ENCODE measurements around the gene SPDYE3.

Gene SPDYE3

DNA sequence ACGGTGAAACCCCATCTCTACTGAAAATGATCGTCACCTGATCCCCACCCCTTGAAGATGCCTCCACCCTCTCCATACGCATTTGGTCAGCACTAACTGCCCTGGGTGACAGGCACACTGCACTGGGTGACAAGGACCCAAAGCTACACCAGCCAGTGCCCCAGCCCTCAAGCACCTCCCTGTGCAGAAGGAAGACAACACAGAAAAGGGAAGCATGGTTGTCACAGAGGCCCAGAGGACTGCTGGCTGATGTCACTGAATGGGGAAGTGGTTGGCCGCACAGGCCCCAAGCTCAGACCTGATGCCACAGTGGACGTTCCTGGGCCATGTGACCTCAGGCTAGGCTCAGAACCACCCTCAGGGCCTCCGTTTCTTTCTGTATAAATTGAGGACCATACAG lies 61.6 kb downstream of the SPDYE3 start:
- CTCF ChIA-PET = no interaction called here
- POLR2A ChIA-PET (ENCODE audit: low non-redundant PET) = no interaction called here
- TF ChIP-seq, protein P1, sequence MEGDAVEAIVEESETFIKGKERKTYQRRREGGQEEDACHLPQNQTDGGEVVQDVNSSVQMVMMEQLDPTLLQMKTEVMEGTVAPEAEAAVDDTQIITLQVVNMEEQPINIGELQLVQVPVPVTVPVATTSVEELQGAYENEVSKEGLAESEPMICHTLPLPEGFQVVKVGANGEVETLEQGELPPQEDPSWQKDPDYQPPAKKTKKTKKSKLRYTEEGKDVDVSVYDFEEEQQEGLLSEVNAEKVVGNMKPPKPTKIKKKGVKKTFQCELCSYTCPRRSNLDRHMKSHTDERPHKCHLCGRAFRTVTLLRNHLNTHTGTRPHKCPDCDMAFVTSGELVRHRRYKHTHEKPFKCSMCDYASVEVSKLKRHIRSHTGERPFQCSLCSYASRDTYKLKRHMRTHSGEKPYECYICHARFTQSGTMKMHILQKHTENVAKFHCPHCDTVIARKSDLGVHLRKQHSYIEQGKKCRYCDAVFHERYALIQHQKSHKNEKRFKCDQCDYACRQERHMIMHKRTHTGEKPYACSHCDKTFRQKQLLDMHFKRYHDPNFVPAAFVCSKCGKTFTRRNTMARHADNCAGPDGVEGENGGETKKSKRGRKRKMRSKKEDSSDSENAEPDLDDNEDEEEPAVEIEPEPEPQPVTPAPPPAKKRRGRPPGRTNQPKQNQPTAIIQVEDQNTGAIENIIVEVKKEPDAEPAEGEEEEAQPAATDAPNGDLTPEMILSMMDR (conservative IDR thresholded peaks at IDR 0.05; ENCODE audit: low read depth) = no peak
- H3K27ac ChIP-seq = peak overlapping the region; percentile 9
- DNase-seq (ENCODE audit: low spot score) = no peak

DNA sequence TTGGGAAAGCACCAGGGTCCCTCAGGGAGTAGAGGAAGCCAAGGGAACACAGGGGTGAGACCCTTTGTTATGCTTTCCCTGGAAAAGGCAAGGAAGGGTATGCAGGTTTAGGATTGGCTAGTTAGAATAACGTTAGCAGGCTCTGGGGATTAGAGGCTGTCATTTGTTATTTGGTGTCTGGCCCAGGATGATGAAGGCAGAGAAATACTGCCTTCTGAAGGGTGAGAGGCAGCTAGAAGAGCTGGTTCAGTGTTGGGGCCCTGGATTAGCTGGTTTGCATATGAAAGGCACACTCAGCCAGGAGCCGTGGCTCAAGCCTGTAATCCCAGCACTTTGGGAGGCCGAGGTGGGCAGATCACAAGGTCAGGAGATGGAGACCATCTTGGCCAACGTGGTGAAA lies 62.8 kb downstream of the SPDYE3 start:
- DNase-seq (ENCODE audit: low spot score) = no peak

DNA sequence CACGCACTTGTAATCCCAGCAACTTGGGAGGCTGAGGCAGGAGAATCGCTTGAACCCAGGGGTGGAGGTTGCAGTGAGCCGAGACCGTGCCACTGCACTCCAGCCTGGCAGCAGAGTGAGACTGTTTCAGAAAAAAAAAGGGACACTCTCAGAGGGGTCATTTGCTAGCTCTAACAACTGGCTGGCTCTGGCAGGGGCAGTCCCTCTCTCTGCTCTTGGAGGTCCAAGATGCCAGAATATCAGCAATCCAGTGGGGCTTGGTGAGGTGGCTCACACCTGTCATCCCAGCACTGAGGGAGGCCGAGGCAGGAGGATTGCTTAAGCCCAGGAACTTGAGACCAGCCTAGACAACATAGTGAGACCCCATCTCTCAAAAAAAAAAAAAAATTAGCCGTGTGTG lies 63.2 kb downstream of the SPDYE3 start:
- TF ChIP-seq, protein P1 (conservative IDR thresholded peaks at IDR 0.05; ENCODE audit: low read depth) = no peak
- POLR2A ChIA-PET (ENCODE audit: low non-redundant PET) = no interaction called here
- DNase-seq (ENCODE audit: low spot score) = no peak
- no peak overlapping the region for H3K27ac ChIP-seq
- CTCF ChIA-PET = no interaction called here

More for the DNA sequence above, 62.8 kb downstream of the SPDYE3 start:
- POLR2A ChIA-PET (ENCODE audit: low non-redundant PET) = no interaction called here
- no peak overlapping the region for H3K27ac ChIP-seq
- CTCF ChIA-PET = no interaction called here
- TF ChIP-seq, protein P1 (conservative IDR thresholded peaks at IDR 0.05; ENCODE audit: low read depth) = no peak

DNA sequence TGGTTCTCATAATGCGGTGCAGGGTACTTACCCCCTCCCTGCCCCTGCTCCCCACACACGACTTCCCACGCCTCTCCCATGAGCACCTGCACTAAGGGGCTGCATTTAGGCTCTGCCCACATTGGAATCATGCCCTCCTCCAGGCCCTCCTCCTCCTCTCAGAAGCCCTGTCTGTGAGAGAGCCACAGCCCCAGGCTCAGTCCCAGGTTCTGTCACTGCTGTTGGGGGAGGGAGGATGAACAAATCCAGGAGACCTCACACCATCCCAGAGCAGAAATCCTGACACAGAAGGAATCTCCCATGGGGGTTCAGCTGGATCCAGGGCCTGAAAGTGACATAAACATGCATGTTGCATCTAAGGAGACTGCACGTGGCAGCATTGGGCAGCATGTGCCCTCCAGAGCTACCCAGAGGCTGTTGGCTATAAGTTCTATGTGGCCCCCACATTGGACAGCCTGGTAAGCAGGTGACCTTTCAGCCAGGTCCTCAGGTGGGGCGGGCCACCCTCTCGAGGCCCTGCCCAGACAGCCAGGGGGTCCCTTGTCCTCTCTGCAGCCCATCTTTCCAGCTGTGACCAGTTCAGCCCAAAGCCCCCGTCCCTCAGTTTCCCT lies 64.2 kb downstream of the SPDYE3 start:
- CTCF ChIA-PET = no interaction called here
- TF ChIP-seq, protein P1 (conservative IDR thresholded peaks at IDR 0.05; ENCODE audit: low read depth) = no peak
- no peak for DNase-seq (ENCODE audit: low spot score)
- POLR2A ChIA-PET (ENCODE audit: low non-redundant PET) = no interaction called here
- H3K27ac ChIP-seq = peak overlapping the region; percentile 33
